BJ (cell line): ENCODE measurements around the gene ITPK1. TPM values are rescaled to one million over a fixed set of nuclear protein-coding genes. Genes with fewer than 3 reads are reported as not detected.

Experiments used
- CTCF ChIA-PET: fragments of 350-600 bp; formaldehyde crosslinking; extraction: SDS; loops from one replicate; lab custom pipeline; 2021; ENCODE audit warnings: antibody characterized with exemption, inconsistent platforms; lab: Yijun Ruan, JAX
- POLR2A ChIA-PET: fragments of 300-600 bp; sonication (Branson Sonifier 250); formaldehyde crosslinking; extraction: SDS; loops from one replicate; lab custom pipeline; 2021; ENCODE audit warnings: antibody characterized with exemption; lab: Charles Lee
- DNase-seq: peaks from one replicate; pipeline ENCODE4 v3.0.0-alpha.2; 2011; ENCODE audit warnings: low read depth
- H3K27me3 ChIP-seq: 2 replicates; pipeline ENCODE4 v1.6.0; 2011; ENCODE audit warnings: low read length; ENCODE audit not compliant: control insufficient read depth, insufficient read depth
- H3K36me3 ChIP-seq: 2 replicates; pipeline ENCODE4 v1.5.1; 2011; ENCODE audit warnings: low read length; ENCODE audit not compliant: control insufficient read depth, insufficient read depth
- H3K4me3 ChIP-seq: 2 replicates; pipeline ENCODE4 v1.5.1; 2011; ENCODE audit warnings: low read depth, mild to moderate bottlenecking, control low read depth, low read length
- CTCF ChIP-seq: IDR thresholded peaks from 2 replicates; pipeline ENCODE4 v1.5.1; 2011; ENCODE audit warnings: low read depth, mild to moderate bottlenecking, control low read depth, inconsistent platforms, low read length, moderate library complexity; ENCODE audit not compliant: insufficient read depth
- polyA plus RNA-seq: library from polyadenylated mRNA; depleted of rRNA; stranded (reverse); fragments of >200 nt; gene quantifications from 2 replicates; pipeline ENCODE4 v1.2.3, GENCODE V29; 2011; rRNA removed

ITPK1 gene
- polyA plus RNA-seq, 1 experiment, result 49.0 TPM

GRCh38 chr14:92890830-92891588, 224.7 kb downstream of the ITPK1 start:
- no peak for TF ChIP-seq CTCF

DNA sequence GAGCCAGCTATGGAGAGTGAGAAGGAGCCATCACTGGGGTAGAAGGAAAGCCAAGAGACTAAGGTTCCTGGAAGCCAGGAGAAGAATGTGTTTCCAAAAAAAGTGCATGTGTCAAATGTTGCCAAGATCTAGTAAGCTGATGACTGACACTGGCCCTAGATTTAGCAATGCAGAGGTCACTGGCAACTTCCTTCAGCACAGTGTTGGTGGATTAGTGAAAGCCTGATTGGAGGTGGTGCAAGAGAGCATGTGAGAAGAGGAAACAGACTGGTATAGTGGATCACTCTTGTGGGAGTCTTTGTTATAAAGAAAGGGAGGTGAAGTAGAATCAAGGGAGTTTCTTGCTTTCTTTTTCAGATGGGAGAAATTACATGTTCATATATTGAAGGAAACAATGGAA, 226.8 kb downstream of the ITPK1 start:
- H3K27me3 ChIP-seq, result no peaks in the 10 kb centered on the region
- DNase-seq, result no peak
- CTCF ChIA-PET, result no interaction called here
- POLR2A ChIA-PET, result no interaction called here
- H3K4me3 ChIP-seq, result no peak overlapping the region
- no peaks in the 10 kb centered on the region for H3K36me3 ChIP-seq
- TF ChIP-seq CTCF, result no peak

More at GRCh38 chr14:92890830-92891588, 224.7 kb downstream of the ITPK1 start:
- no peaks in the 10 kb centered on the region for H3K27me3 ChIP-seq
- DNase-seq, result no peak
- H3K36me3 ChIP-seq, result no peaks in the 10 kb centered on the region
- H3K4me3 ChIP-seq, result no peak overlapping the region
- CTCF ChIA-PET, result no interaction called here
- POLR2A ChIA-PET, result no interaction called here

GRCh38 chr14:92887157-92887556, 228.6 kb downstream of the ITPK1 start:
- ChIA-PET CTCF (no interaction called here), POLR2A (no interaction called here)
- Histone ChIP-seq H3K36me3 (no peaks in the 10 kb centered on the region), H3K27me3 (no peaks in the 10 kb centered on the region; the same call in 1 of the 2 replicates), H3K4me3 (no peak overlapping the region)
- no peak for DNase-seq
- TF ChIP-seq CTCF, result no peak

Other genes with a start within 250 kb of the ITPK1 start
- not detected in 2 replicates for gene CHGA, start 192.8 kb downstream of the ITPK1 start, polyA plus RNA-seq
- 15.5 and 20.0 TPM in 2 replicates for gene MOAP1, start 69.0 kb upstream of the ITPK1 start, polyA plus RNA-seq
- 6.8 and 12.8 TPM in 2 replicates for gene LYSET, start 69.4 kb upstream of the ITPK1 start, polyA plus RNA-seq
- gene GON7, start 91.1 kb upstream of the ITPK1 start, polyA plus RNA-seq, result 4.5 and 7.7 TPM in 2 replicates
- gene UBR7, start 91.3 kb upstream of the ITPK1 start, polyA plus RNA-seq, result 25.4 and 30.3 TPM in 2 replicates
- gene BTBD7, start 217.1 kb upstream of the ITPK1 start, polyA plus RNA-seq, result 17.7 and 18.2 TPM in 2 replicates
- gene COX8C, start 231.3 kb upstream of the ITPK1 start, polyA plus RNA-seq, result not detected in 2 replicates